ENCODE measurements around the gene EYS. TPM values are rescaled to one million over a fixed set of nuclear protein-coding genes. Genes with fewer than 3 reads are reported as not detected.

EYS gene
- polyA plus RNA-seq, 1 of the 3 experiments (the other 2 are of a cell fraction), result 0.05 TPM

GRCh38 chr6:64175296-64175695 lies 1531.7 kb downstream of the EYS start:
- ChIA-PET POLR2A (no interaction called here), CTCF (no interaction called here)
- H3K9me3 ChIP-seq, result no peaks in the 10 kb centered on the region
- TF ChIP-seq TEAD4 (IDR thresholded peaks at IDR 0.05; ENCODE audit: borderline replicate concordance, insufficient read depth) (no peak), USF1 (IDR thresholded peaks at IDR 0.05; ENCODE audit: borderline replicate concordance, low read depth) (no peak), EP300 (IDR thresholded peaks at IDR 0.05; ENCODE audit: borderline replicate concordance in 1 of 2, low read depth in 1 of 2, low read length in 1 of 2) (no peak), YY1 (IDR thresholded peaks at IDR 0.05; ENCODE audit: low read depth) (no peak), FOXM1 (IDR thresholded peaks at IDR 0.05; ENCODE audit: low read depth) (no peak), MAX (IDR thresholded peaks at IDR 0.05; ENCODE audit: low read depth) (no peak), REST (IDR thresholded peaks at IDR 0.05; ENCODE audit: low read depth, low read length) (no peak), JUND (IDR thresholded peaks at IDR 0.05) (no peak), GATA2 (CRISPR knock-in tag; IDR thresholded peaks at IDR 0.05) (no peak)
- H3K79me2 ChIP-seq (ENCODE audit: insufficient read depth), result no peaks in the 10 kb centered on the region
- H2AFZ ChIP-seq (ENCODE audit: low read depth), result no peak overlapping the region
- H3K9ac ChIP-seq, result no peak overlapping the region
- 50% methylated on average over 5 of the region's 5 CpGs for WGBS (ENCODE audit: low lambda C conversion rate)
- H3F3A ChIP-seq (replicated peaks; ENCODE audit: insufficient read depth), result no peaks in the 10 kb centered on the region
- H3K27me3 ChIP-seq (ENCODE audit: insufficient read depth), result no peaks in the 10 kb centered on the region
- no peaks in the 10 kb centered on the region for H3K36me3 ChIP-seq (replicated peaks in 1 of 2; ENCODE audit: control insufficient read depth in 1 of 2, insufficient read depth in 2 of 2, low read length in 1 of 2)
- no peak for DNase-seq
- no peaks in the 10 kb centered on the region; the same call in 1 of the 2 replicates for H3K9me2 ChIP-seq
- no peaks in the 10 kb centered on the region; a peak in 1 of 4 replicates for H3K4me1 ChIP-seq (ENCODE audit: control insufficient read depth in 1 of 2, insufficient read depth in 2 of 2, low read depth in 1 of 2, low read length in 1 of 2)
- H4K20me1 ChIP-seq (ENCODE audit: insufficient read depth), result no peaks in the 10 kb centered on the region
- H3K27ac ChIP-seq (ENCODE audit: low read depth in 2 of 2, low read length in 1 of 2), result no peak overlapping the region
- H3K4me2 ChIP-seq, result no peak overlapping the region
- H3K4me3 ChIP-seq (ENCODE audit: low read depth in 2 of 2, low read length in 1 of 2), result no peak overlapping the region

- no peaks in the 10 kb centered on the region for H3K4me1 ChIP-seq (ENCODE audit: control insufficient read depth in 1 of 2, insufficient read depth in 2 of 2, low read depth in 1 of 2, low read length in 1 of 2)
- no peak overlapping the region for H2AFZ ChIP-seq (ENCODE audit: low read depth)
- WGBS (ENCODE audit: low lambda C conversion rate), result 68% methylated on average over 3 of the region's 3 CpGs
- no peaks in the 10 kb centered on the region for H3K27me3 ChIP-seq (ENCODE audit: insufficient read depth)
- CTCF ChIA-PET, result no interaction called here
- H3K79me2 ChIP-seq (ENCODE audit: insufficient read depth), result no peaks in the 10 kb centered on the region
- no peaks in the 10 kb centered on the region for H3K9me2 ChIP-seq
- no peaks in the 10 kb centered on the region for H3K36me3 ChIP-seq (replicated peaks in 1 of 2; ENCODE audit: control insufficient read depth in 1 of 2, insufficient read depth in 2 of 2, low read length in 1 of 2)
- H3K27ac ChIP-seq (ENCODE audit: low read depth in 2 of 2, low read length in 1 of 2), result no peak overlapping the region
- DNase-seq, result no peak
- H3K4me2 ChIP-seq, result no peak overlapping the region
- no peaks in the 10 kb centered on the region for H4K20me1 ChIP-seq (ENCODE audit: insufficient read depth)
- no peaks in the 10 kb centered on the region for H3F3A ChIP-seq (replicated peaks; ENCODE audit: insufficient read depth)
- no peak overlapping the region for H3K4me3 ChIP-seq (ENCODE audit: low read depth in 2 of 2, low read length in 1 of 2)
- no peaks in the 10 kb centered on the region for H3K9me3 ChIP-seq
- no peak overlapping the region for H3K9ac ChIP-seq
- POLR2A ChIA-PET, result no interaction called here
- TF ChIP-seq MXI1 (IDR thresholded peaks at IDR 0.05; ENCODE audit: low read depth, low read length), result no peak
- no peak for TF ChIP-seq REST (IDR thresholded peaks at IDR 0.05; ENCODE audit: low read depth, low read length)
- no peak for TF ChIP-seq PBX3 (IDR thresholded peaks at IDR 0.05)
- no peak for TF ChIP-seq RXRA (IDR thresholded peaks at IDR 0.05; ENCODE audit: borderline replicate concordance, low read depth)
- no peak for TF ChIP-seq GABPA (IDR thresholded peaks at IDR 0.05; ENCODE audit: low read depth)
- TF ChIP-seq MEF2A (IDR thresholded peaks at IDR 0.05; ENCODE audit: borderline replicate concordance, low read depth), result no peak
- TF ChIP-seq YY1 (IDR thresholded peaks at IDR 0.05; ENCODE audit: low read depth), result no peak
- TF ChIP-seq POLR2AphosphoS5 (IDR thresholded peaks at IDR 0.05; ENCODE audit: low read depth, low read length), result no peak
- TF ChIP-seq RCOR1 (IDR thresholded peaks at IDR 0.05; ENCODE audit: low read length), result no peak
- no peak for TF ChIP-seq USF2 (IDR thresholded peaks at IDR 0.05; ENCODE audit: borderline replicate concordance, low read depth, low read length)
- TF ChIP-seq EP300 (IDR thresholded peaks at IDR 0.05; ENCODE audit: borderline replicate concordance in 1 of 2, low read depth in 1 of 2, low read length in 1 of 2), result no peak
- TF ChIP-seq FOXM1 (IDR thresholded peaks at IDR 0.05; ENCODE audit: low read depth), result no peak
These were observed 1536.7 kb downstream of the EYS start for GRCh38 chr6:64170316-64170715.

Measured in SK-N-SH (cell line).